ENCODE measurements around the gene MACO1. TPM values are rescaled to one million over a fixed set of nuclear protein-coding genes. Genes with fewer than 3 reads are reported as not detected.

The MACO1 gene
- total and polyA plus RNA-seq, 9 of the 15 experiments (the other 6 are each of a cell fraction or from before 2014, with no cell fraction given), result 4.6 to 28.4 (median 21.7) TPM

DNA sequence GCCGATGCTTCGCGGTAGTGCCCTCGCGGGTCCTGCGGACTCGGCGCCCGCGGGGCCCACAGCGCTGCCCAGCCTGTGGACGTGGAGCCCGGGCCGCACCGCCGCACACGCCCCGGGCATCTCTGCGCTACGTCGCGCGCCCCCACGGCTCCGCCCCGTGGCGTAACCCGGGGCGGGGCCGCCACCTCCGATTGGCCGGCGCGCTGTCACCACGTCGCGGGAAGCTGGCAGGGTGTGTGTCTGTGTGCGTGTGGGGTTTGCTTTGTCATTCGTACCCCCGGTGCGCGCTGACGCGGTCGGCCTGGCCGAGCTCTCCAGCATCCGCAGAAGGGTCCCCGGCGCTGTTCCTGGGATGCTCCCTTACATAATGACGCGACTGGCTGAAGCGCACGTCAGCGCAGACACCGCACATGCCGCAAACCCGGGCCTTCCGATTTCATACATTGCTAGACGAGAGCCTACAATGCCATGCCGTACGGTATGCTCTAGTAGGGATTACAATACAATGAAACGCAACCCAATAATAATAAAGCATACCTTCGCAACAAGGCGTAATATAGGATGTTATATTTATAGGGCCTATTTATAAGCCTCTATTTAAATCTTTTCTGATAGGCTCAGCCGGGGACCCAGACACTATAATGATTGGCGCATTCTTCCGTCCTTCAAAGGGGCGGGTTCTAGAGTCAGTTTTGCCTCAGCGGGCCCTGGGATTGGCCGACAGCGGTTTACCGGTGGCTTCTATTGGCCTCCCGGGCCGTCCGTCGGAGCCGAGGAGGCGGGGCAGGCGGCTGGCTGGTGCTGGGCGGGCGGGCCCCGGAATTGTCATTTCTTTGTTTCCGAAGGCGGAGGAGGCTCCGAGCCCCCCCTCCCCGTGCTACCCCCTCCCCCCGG is at the start of gene MACO1 (continued):
- TF ChIP-seq CEBPG (CRISPR knock-in tag; IDR thresholded peaks at IDR 0.05) (peak; percentile 66), CEBPG (tag; conservative IDR thresholded peaks at IDR 0.05 in 1 of 2, IDR thresholded peaks at IDR 0.05 in 1 of 2) (peak in 1 of 2 experiments; percentile 56; a peak in 1 of 4 replicates), CEBPB (tag; IDR thresholded peaks at IDR 0.05) (peak; percentile 46), ZNF133 (CRISPR knock-in tag; IDR thresholded peaks at IDR 0.05) (no peak), ZSCAN32 (CRISPR knock-in tag; IDR thresholded peaks at IDR 0.05) (no peak), RBBP5 (IDR thresholded peaks at IDR 0.05; ENCODE audit: borderline replicate concordance, insufficient read depth, low read length, poor library complexity, severe bottlenecking) (peak; percentile 96), RNF2 (IDR thresholded peaks at IDR 0.05) (peak; percentile 78), BCOR (IDR thresholded peaks at IDR 0.05) (0 out of 2 replicates have a peak, but pooled peaks have one; percentile 18), ZNF263 (CRISPR knock-in tag; IDR thresholded peaks at IDR 0.05; ENCODE audit: borderline replicate concordance) (no peak; the same call in 1 of the 2 replicates), ZKSCAN8 (CRISPR knock-in tag; IDR thresholded peaks at IDR 0.05) (no peak), CREBBP (IDR thresholded peaks at IDR 0.05; ENCODE audit: low read depth, low read length) (no peak), ZNF184 (CRISPR knock-in tag; IDR thresholded peaks at IDR 0.05) (no peak), ZBTB2 (IDR thresholded peaks at IDR 0.05) (peak; percentile 62; the same call in 1 of the 2 replicates), TBP (optimal IDR thresholded peaks at IDR 0.05; ENCODE audit: low read depth, low read length) (peak; percentile 99), PCBP2 (IDR thresholded peaks at IDR 0.05; ENCODE audit: low read depth, low read length, poor library complexity, severe bottlenecking) (no peak), KDM5B (IDR thresholded peaks at IDR 0.05; ENCODE audit: insufficient replicate concordance, low read depth, low read length) (peak; percentile 98), FUS (optimal IDR thresholded peaks at IDR 0.05; ENCODE audit: low read depth, low read length) (no peak), HEY1 (CRISPR knock-in tag; IDR thresholded peaks at IDR 0.05; ENCODE audit: borderline replicate concordance) (no peak), SIN3A (IDR thresholded peaks at IDR 0.05; ENCODE audit: borderline replicate concordance in 2 of 2, control insufficient read depth in 1 of 2, low read depth in 2 of 2, low read length in 2 of 2) (peak; percentile 86 to 92; a peak in 2 of 4 replicates)
- TF ChIP-seq, protein P1, sequence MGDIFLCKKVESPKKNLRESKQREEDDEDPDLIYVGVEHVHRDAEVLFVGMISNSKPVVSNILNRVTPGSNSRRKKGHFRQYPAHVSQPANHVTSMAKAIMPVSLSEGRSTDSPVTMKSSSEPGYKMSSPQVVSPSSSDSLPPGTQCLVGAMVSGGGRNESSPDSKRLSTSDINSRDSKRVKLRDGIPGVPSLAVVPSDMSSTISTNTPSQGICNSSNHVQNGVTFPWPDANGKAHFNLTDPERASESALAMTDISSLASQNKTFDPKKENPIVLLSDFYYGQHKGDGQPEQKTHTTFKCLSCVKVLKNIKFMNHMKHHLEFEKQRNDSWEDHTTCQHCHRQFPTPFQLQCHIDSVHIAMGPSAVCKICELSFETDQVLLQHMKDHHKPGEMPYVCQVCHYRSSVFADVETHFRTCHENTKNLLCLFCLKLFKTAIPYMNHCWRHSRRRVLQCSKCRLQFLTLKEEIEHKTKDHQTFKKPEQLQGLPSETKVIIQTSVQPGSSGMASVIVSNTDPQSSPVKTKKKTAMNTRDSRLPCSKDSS (IDR thresholded peaks at IDR 0.05; ENCODE audit: low read depth, partially characterized antibody), result no peak
- TF ChIP-seq, protein P2, sequence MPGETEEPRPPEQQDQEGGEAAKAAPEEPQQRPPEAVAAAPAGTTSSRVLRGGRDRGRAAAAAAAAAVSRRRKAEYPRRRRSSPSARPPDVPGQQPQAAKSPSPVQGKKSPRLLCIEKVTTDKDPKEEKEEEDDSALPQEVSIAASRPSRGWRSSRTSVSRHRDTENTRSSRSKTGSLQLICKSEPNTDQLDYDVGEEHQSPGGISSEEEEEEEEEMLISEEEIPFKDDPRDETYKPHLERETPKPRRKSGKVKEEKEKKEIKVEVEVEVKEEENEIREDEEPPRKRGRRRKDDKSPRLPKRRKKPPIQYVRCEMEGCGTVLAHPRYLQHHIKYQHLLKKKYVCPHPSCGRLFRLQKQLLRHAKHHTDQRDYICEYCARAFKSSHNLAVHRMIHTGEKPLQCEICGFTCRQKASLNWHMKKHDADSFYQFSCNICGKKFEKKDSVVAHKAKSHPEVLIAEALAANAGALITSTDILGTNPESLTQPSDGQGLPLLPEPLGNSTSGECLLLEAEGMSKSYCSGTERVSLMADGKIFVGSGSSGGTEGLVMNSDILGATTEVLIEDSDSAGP (CRISPR knock-in tag; IDR thresholded peaks at IDR 0.05), result no peak
- TF ChIP-seq, protein P3, sequence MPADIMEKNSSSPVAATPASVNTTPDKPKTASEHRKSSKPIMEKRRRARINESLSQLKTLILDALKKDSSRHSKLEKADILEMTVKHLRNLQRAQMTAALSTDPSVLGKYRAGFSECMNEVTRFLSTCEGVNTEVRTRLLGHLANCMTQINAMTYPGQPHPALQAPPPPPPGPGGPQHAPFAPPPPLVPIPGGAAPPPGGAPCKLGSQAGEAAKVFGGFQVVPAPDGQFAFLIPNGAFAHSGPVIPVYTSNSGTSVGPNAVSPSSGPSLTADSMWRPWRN (IDR thresholded peaks at IDR 0.05; ENCODE audit: low read depth), result peak; percentile 60; the same call in 1 of the 2 replicates

Measured in K562 (cell line).